Bronchial epithelial cell (primary cell): ENCODE results near the gene NUDT4. TPM values are rescaled to one million over a fixed set of nuclear protein-coding genes. Genes with fewer than 3 reads are reported as not detected.

ENCODE experiments used
- DNase-seq: peaks from one replicate; pipeline ENCODE4 v3.0.0-alpha.2; 2010; ENCODE audit warnings: low read depth
- FAIRE-seq: peaks from 2 replicates; lab custom pipeline; 2011; peaks lifted over from hg19 to GRCh38; lab: Jason Lieb, UNC
- H3K27me3 ChIP-seq: 2 replicates; pipeline ENCODE4 v1.5.1; 2011; ENCODE audit warnings: low read length; ENCODE audit not compliant: control insufficient read depth, insufficient read depth
- H3K36me3 ChIP-seq: 2 replicates; pipeline ENCODE4 v1.5.1; 2011; ENCODE audit warnings: low read length; ENCODE audit not compliant: control insufficient read depth, insufficient read depth
- H3K4me3 ChIP-seq: 2 replicates; pipeline ENCODE4 v1.5.1; 2011; ENCODE audit warnings: mild to moderate bottlenecking, low read depth, low read length, control low read depth
- CTCF ChIP-seq: IDR thresholded peaks from 2 replicates; pipeline ENCODE4 v1.5.1; 2011; ENCODE audit warnings: mild to moderate bottlenecking, moderate library complexity, low read length, control low read depth, inconsistent platforms; ENCODE audit not compliant: insufficient read depth, severe bottlenecking
- total RNA-seq: library from RNA; depleted of rRNA; stranded (reverse); fragments of >200 nt; gene quantifications from 2 replicates; pipeline ENCODE4 v1.2.1, GENCODE V29; 2014

NUDT4 gene
- total RNA-seq, 1 donor from 2014 or later: 34.2 TPM

- Histone ChIP-seq H3K4me3 (no peak overlapping the region), H3K36me3 (no peaks in the 10 kb centered on the region), H3K27me3 (no peaks in the 10 kb centered on the region)
- TF ChIP-seq CTCF: no peak
- no peak for FAIRE-seq
- no peak for DNase-seq
Measured at GRCh38 chr12:93447555-93448290, 70.0 kb downstream of the NUDT4 start.

- TF ChIP-seq CTCF: no peak
- FAIRE-seq (no peak), DNase-seq (peak; percentile 61)
- Histone ChIP-seq H3K36me3 (no peaks in the 10 kb centered on the region), H3K4me3 (no peak overlapping the region), H3K27me3 (no peaks in the 10 kb centered on the region)
Measured at GRCh38 chr12:93448796-93449195, 71.1 kb downstream of the NUDT4 start.

- FAIRE-seq (no peak), DNase-seq (no peak)
- Histone ChIP-seq H3K36me3 (no peaks in the 10 kb centered on the region), H3K27me3 (no peaks in the 10 kb centered on the region), H3K4me3 (no peak overlapping the region)
- no peak for TF ChIP-seq CTCF
Measured at GRCh38 chr12:93449277-93449676, 71.6 kb downstream of the NUDT4 start.

GRCh38 chr12:93451423-93452158, 73.9 kb downstream of the NUDT4 start:
- TF ChIP-seq CTCF: no peak
- H3K36me3 ChIP-seq: no peaks in the 10 kb centered on the region
- FAIRE-seq: no peak

GRCh38 chr12:93453633-93454032, 75.9 kb downstream of the NUDT4 start:
- TF ChIP-seq CTCF: no peak
- Histone ChIP-seq H3K27me3 (no peaks in the 10 kb centered on the region), H3K4me3 (no peak overlapping the region), H3K36me3 (no peaks in the 10 kb centered on the region)
- FAIRE-seq (no peak), DNase-seq (peak; percentile 55)

More at GRCh38 chr12:93451423-93452158, 73.9 kb downstream of the NUDT4 start:
- H3K27me3 ChIP-seq: no peaks in the 10 kb centered on the region
- peak; percentile 32 for DNase-seq
- no peak overlapping the region for H3K4me3 ChIP-seq
